SK-N-SH (cell line): ENCODE results near the gene GORASP1. TPM values are rescaled to one million over a fixed set of nuclear protein-coding genes. Genes with fewer than 3 reads are reported as not detected.

Source experiments
- CTCF ChIA-PET: fragments of 300-600, 350-600 bp; formaldehyde crosslinking; extraction: SDS; loops from one replicate; lab custom pipeline; 2021; lab: Yijun Ruan, JAX
- POLR2A ChIA-PET: fragments of 350-600 bp; sonication (Branson Sonifier 250); formaldehyde crosslinking; extraction: SDS; loops from one replicate; lab custom pipeline; 2020; ENCODE audit warnings: antibody characterized with exemption, inconsistent platforms; lab: Yijun Ruan, JAX
- DNase-seq: peaks from one replicate; pipeline ENCODE4 v3.0.0; 2012
- H2AFZ ChIP-seq: fragments of 200-600 bp; sonication (generic); 2 replicates; pipeline ENCODE4 v1.8.1; 2016; ENCODE audit warnings: antibody characterized with exemption, mild to moderate bottlenecking, low read depth
- H3F3A ChIP-seq: fragments of 200-600 bp; sonication (generic); replicated peaks from 2 replicates; pipeline ENCODE3; 2016; ENCODE audit warnings: antibody characterized with exemption, mild to moderate bottlenecking; ENCODE audit not compliant: insufficient read depth
- H3K27ac ChIP-seq, 2 experiments: fragments of 200-500 bp in 1 of 2; fragments of 200-600 bp in 1 of 2; sonication (Bioruptor generic) in 1 of 2; sonication (generic), shearing (Covaris generic) in 1 of 2; 2 replicates each; pipeline versions ENCODE4 v1.5.1 to v1.6.1; 2014 to 2016; ENCODE audit warnings: low read depth in 2 of 2, inconsistent platforms in 1 of 2, low read length in 1 of 2, mild to moderate bottlenecking in 1 of 2, mixed read lengths in 1 of 2
- H3K27me3 ChIP-seq: fragments of 200-600 bp; sonication (generic), shearing (Covaris generic); 2 replicates; pipeline ENCODE4 v1.6.1; 2016; ENCODE audit warnings: mixed run types; ENCODE audit not compliant: insufficient read depth
- H3K36me3 ChIP-seq, 2 experiments: fragments of 200-500 bp in 1 of 2; fragments of 200-600 bp in 1 of 2; sonication (Bioruptor generic) in 1 of 2; sonication (generic) in 1 of 2; replicated peaks in 1 of 2; 2 replicates each; pipeline versions ENCODE3 to v1.5.1; 2014 to 2016; ENCODE audit warnings: low read length in 1 of 2, mild to moderate bottlenecking in 1 of 2; ENCODE audit not compliant: insufficient read depth in 2 of 2, control insufficient read depth in 1 of 2
- H3K4me1 ChIP-seq, 2 experiments: fragments of 200-500 bp in 1 of 2; fragments of 200-600 bp in 1 of 2; sonication (Bioruptor generic) in 1 of 2; sonication (generic), shearing (Covaris generic) in 1 of 2; 2 replicates each; pipeline versions ENCODE4 v1.5.1 to v1.6.1; 2014 to 2016; ENCODE audit warnings: low read depth in 1 of 2, low read length in 1 of 2, mixed run types in 1 of 2; ENCODE audit not compliant: insufficient read depth in 2 of 2, control insufficient read depth in 1 of 2
- H3K4me2 ChIP-seq: fragments of 200-600 bp; sonication (generic), shearing (Covaris generic); 2 replicates; pipeline ENCODE4 v1.6.1; 2017; ENCODE audit warnings: mixed run types
- H3K4me3 ChIP-seq, 2 experiments: fragments of 200-500 bp in 1 of 2; fragments of 200-600 bp in 1 of 2; sonication (Bioruptor generic) in 1 of 2; sonication (generic), shearing (Covaris generic) in 1 of 2; 2 replicates each; pipeline versions ENCODE4 v1.5.1 to v1.8.1; 2014 to 2016; ENCODE audit warnings: low read depth in 2 of 2, inconsistent platforms in 1 of 2, low read length in 1 of 2, mild to moderate bottlenecking in 1 of 2, mixed read lengths in 1 of 2, moderate library complexity in 1 of 2
- H3K79me2 ChIP-seq: fragments of 200-600 bp; sonication (generic); 2 replicates; pipeline ENCODE4 v1.8.1; 2017; ENCODE audit warnings: mild to moderate bottlenecking; ENCODE audit not compliant: insufficient read depth
- H3K9ac ChIP-seq: fragments of 200-600 bp; sonication (generic); 2 replicates; pipeline ENCODE4 v1.6.1; 2017; ENCODE audit warnings: mixed run types
- H3K9me2 ChIP-seq: fragments of 200-600 bp; sonication (generic); 2 replicates; pipeline ENCODE4 v1.6.1; 2017; ENCODE audit warnings: mixed run types
- H3K9me3 ChIP-seq: fragments of 200-600 bp; sonication (generic); 2 replicates; pipeline ENCODE4 v1.6.1; 2017; ENCODE audit warnings: mixed run types, mild to moderate bottlenecking, moderate library complexity
- H4K20me1 ChIP-seq: fragments of 200-600 bp; sonication (generic); 2 replicates; pipeline ENCODE4 v1.6.1; 2017; ENCODE audit warnings: mild to moderate bottlenecking, mixed run types; ENCODE audit not compliant: insufficient read depth
- CHD2 ChIP-seq: fragments of 150-350 bp; IDR thresholded peaks from 2 replicates; pipeline ENCODE4 v1.6.1; 2018; ENCODE audit warnings: low read length; ENCODE audit not compliant: partially characterized antibody
- ELF1 ChIP-seq: IDR thresholded peaks from 2 replicates; pipeline ENCODE4 v1.4.0; 2012
- EP300 ChIP-seq, 2 experiments: IDR thresholded peaks; 2 replicates each; pipeline versions ENCODE4 v1.4.0 to v1.6.1; 2012; ENCODE audit warnings: borderline replicate concordance in 1 of 2, low read depth in 1 of 2, low read length in 1 of 2
- EZH2phosphoT487 ChIP-seq: fragments of 200-600 bp; sonication (generic); IDR thresholded peaks from 2 replicates; pipeline ENCODE4 v1.6.1; 2017; ENCODE audit warnings: low read depth, mixed run types, mild to moderate bottlenecking, antibody characterized with exemption, moderate library complexity, borderline replicate concordance
- FOSL2 ChIP-seq: IDR thresholded peaks from 2 replicates; pipeline ENCODE4 v1.4.0; 2012; ENCODE audit warnings: low read depth, mild to moderate bottlenecking, moderate library complexity, borderline replicate concordance
- FOXM1 ChIP-seq: IDR thresholded peaks from 2 replicates; pipeline ENCODE4 v1.4.0; 2012; ENCODE audit warnings: low read depth, mild to moderate bottlenecking
- GABPA ChIP-seq: IDR thresholded peaks from 2 replicates; pipeline ENCODE4 v1.4.0; 2012; ENCODE audit warnings: low read depth, mild to moderate bottlenecking
- GATA2 ChIP-seq: sonication (generic); formaldehyde crosslinking; IDR thresholded peaks from 2 replicates; pipeline ENCODE4 v1.5.0; 2020; ENCODE audit warnings: mild to moderate bottlenecking, missing genetic modification reagents
- JUND ChIP-seq: IDR thresholded peaks from 2 replicates; pipeline ENCODE4 v1.4.0; 2012
- NRF1 ChIP-seq: IDR thresholded peaks from 2 replicates; pipeline ENCODE4 v1.6.1; 2012; ENCODE audit warnings: low read depth, mild to moderate bottlenecking, low read length
- POLR2AphosphoS5 ChIP-seq: IDR thresholded peaks from 2 replicates; pipeline ENCODE4 v1.6.1; 2012; ENCODE audit warnings: low read depth, low read length
- RAD21 ChIP-seq: IDR thresholded peaks from 2 replicates; pipeline ENCODE4 v1.6.1; 2012; ENCODE audit warnings: mild to moderate bottlenecking, low read length
- RFX5 ChIP-seq: IDR thresholded peaks from 2 replicates; pipeline ENCODE4 v1.6.1; 2012; ENCODE audit warnings: mild to moderate bottlenecking, improper control_type of control experiment, low read length
- SIN3A ChIP-seq: IDR thresholded peaks from 2 replicates; pipeline ENCODE4 v1.6.1; 2012; ENCODE audit warnings: low read depth, mild to moderate bottlenecking, low read length, moderate library complexity, borderline replicate concordance
- SMC3 ChIP-seq: IDR thresholded peaks from 2 replicates; pipeline ENCODE4 v1.6.1; 2012; ENCODE audit warnings: low read depth, low read length, improper control_type of control experiment
- TEAD4 ChIP-seq: IDR thresholded peaks from 2 replicates; pipeline ENCODE4 v1.4.0; 2012; ENCODE audit warnings: mild to moderate bottlenecking, borderline replicate concordance; ENCODE audit not compliant: insufficient read depth
- WGBS: methylation state at CpG from one replicate; pipeline ENCODE4 v1.1.6; 2017; ENCODE audit warnings: low lambda C conversion rate; 5-methylcytosine and 5-hydroxymethylcytosine counted together
- polyA plus RNA-seq, 3 experiments: library from polyadenylated mRNA; depleted of rRNA; stranded (reverse); fragments of >200 nt; gene quantifications; 2 replicates each; pipeline ENCODE4 v1.2.3, GENCODE V29; 2012
- TF ChIP-seq, protein P1 (sequence below): fragments of 150-350 bp; IDR thresholded peaks from 2 replicates; pipeline ENCODE4 v1.6.1; 2017; ENCODE audit warnings: antibody characterized with exemption, low read length, low read depth, borderline replicate concordance
- TF ChIP-seq, protein P2 (sequence below): IDR thresholded peaks from 2 replicates; pipeline ENCODE4 v1.4.0; 2012; ENCODE audit warnings: low read depth, borderline replicate concordance
- TF ChIP-seq, protein P3 (sequence below): fragments of 150-350 bp; IDR thresholded peaks from 2 replicates; pipeline ENCODE4 v1.6.1; 2016; ENCODE audit warnings: mild to moderate bottlenecking, low read depth, low read length
- TF ChIP-seq, protein P4 (sequence below): fragments of 200-600 bp; sonication (generic); IDR thresholded peaks from 2 replicates; pipeline ENCODE4 v1.6.1; 2017; ENCODE audit warnings: antibody characterized with exemption, mild to moderate bottlenecking, moderate library complexity

The GORASP1 gene
- polyA plus RNA-seq, 1 of the 3 experiments (the other 2 are of a cell fraction) = 44.3 TPM

DNA sequence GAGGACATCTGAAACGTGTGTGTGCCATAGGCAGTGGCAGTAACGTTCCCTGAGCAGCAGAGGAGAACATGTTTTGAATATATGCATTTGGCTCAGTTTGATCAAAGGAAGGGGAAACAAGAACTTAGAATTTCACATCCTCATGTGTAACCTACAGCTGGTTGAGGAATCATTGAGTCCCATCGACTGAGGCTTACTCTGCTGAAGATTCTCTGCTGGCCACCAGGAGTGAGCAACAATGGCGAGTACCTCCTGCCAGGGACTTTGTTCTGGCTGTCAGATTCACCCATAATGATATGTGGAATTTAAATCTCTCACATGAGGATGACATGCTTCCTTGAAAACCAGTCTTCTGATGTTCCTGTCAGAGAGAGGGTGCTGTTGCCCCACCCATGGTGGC, 21.3 kb downstream of the GORASP1 start:
- TF ChIP-seq JUND (no peak), EZH2phosphoT487 (no peak), POLR2AphosphoS5 (no peak), NRF1 (no peak)
- TF ChIP-seq, protein P1, sequence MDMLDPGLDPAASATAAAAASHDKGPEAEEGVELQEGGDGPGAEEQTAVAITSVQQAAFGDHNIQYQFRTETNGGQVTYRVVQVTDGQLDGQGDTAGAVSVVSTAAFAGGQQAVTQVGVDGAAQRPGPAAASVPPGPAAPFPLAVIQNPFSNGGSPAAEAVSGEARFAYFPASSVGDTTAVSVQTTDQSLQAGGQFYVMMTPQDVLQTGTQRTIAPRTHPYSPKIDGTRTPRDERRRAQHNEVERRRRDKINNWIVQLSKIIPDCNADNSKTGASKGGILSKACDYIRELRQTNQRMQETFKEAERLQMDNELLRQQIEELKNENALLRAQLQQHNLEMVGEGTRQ = no peak
- 89% methylated on average over 4 of the region's 4 CpGs for WGBS
- no peak overlapping the region for H3K4me3 ChIP-seq

DNA sequence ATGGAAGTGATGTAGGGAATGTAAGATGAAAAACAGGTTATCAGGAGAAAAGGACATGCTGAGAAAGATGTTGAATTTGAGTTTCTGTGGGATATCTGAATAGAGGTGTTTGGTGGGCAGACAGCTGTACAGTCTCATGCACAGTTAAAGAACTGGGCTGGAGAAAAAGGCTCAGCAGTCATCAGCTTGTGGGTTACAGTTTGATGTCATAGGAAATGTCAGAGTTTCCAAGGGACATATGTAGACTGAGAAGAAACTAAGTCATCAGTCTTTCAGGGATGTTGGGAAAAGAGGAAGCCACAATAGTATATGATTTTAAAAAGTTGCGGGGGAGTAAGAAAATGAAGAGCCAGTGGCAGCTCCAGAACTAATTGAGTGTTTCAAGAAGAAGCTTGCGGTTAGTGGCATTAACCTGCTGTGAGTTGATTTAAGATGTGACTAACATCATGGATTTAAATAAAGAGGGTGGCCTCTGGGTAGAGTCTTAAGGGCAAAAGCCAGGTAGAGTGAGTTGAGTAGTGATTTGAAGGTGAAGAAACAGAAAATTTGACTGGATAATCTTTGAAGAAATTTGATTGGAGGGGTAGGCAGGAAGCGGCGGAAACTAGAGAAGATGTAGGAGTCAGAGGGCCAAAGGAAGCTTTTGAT, 24.6 kb downstream of the GORASP1 start:
- no peak overlapping the region for H3K4me2 ChIP-seq
- no peak overlapping the region for H2AFZ ChIP-seq
- H3K4me3 ChIP-seq = no peak overlapping the region
- no peaks in the 10 kb centered on the region for H3K9me2 ChIP-seq
- peaks cover 46 to 57% of the 10 kb centered on the region in 2 experiments for H3K36me3 ChIP-seq
- H4K20me1 ChIP-seq = no peaks in the 10 kb centered on the region
- DNase-seq = no peak
- H3K27me3 ChIP-seq = no peaks in the 10 kb centered on the region
- H3F3A ChIP-seq = no peaks in the 10 kb centered on the region
- no peak overlapping the region for H3K27ac ChIP-seq
- no peak for TF ChIP-seq FOSL2
- TF ChIP-seq GATA2 (CRISPR knock-in tag) = no peak
- no peak for TF ChIP-seq TEAD4
- TF ChIP-seq CHD2 = no peak
- no peak for TF ChIP-seq RAD21
- TF ChIP-seq ELF1 = no peak
- no peak for TF ChIP-seq GABPA
- TF ChIP-seq, protein P2, sequence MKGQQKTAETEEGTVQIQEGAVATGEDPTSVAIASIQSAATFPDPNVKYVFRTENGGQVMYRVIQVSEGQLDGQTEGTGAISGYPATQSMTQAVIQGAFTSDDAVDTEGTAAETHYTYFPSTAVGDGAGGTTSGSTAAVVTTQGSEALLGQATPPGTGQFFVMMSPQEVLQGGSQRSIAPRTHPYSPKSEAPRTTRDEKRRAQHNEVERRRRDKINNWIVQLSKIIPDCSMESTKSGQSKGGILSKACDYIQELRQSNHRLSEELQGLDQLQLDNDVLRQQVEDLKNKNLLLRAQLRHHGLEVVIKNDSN = no peak
- TF ChIP-seq, protein P3, sequence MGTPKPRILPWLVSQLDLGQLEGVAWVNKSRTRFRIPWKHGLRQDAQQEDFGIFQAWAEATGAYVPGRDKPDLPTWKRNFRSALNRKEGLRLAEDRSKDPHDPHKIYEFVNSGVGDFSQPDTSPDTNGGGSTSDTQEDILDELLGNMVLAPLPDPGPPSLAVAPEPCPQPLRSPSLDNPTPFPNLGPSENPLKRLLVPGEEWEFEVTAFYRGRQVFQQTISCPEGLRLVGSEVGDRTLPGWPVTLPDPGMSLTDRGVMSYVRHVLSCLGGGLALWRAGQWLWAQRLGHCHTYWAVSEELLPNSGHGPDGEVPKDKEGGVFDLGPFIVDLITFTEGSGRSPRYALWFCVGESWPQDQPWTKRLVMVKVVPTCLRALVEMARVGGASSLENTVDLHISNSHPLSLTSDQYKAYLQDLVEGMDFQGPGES = no peak
- TF ChIP-seq, protein P1 = no peak
- no peak for TF ChIP-seq SMC3
- no peak for TF ChIP-seq RFX5
- TF ChIP-seq EP300 (IDR thresholded peaks at IDR 0.05; ENCODE audit: borderline replicate concordance in 1 of 2, low read depth in 1 of 2, low read length in 1 of 2) = no peak
- TF ChIP-seq SIN3A = no peak
- no peak for TF ChIP-seq FOXM1
- TF ChIP-seq, protein P4, sequence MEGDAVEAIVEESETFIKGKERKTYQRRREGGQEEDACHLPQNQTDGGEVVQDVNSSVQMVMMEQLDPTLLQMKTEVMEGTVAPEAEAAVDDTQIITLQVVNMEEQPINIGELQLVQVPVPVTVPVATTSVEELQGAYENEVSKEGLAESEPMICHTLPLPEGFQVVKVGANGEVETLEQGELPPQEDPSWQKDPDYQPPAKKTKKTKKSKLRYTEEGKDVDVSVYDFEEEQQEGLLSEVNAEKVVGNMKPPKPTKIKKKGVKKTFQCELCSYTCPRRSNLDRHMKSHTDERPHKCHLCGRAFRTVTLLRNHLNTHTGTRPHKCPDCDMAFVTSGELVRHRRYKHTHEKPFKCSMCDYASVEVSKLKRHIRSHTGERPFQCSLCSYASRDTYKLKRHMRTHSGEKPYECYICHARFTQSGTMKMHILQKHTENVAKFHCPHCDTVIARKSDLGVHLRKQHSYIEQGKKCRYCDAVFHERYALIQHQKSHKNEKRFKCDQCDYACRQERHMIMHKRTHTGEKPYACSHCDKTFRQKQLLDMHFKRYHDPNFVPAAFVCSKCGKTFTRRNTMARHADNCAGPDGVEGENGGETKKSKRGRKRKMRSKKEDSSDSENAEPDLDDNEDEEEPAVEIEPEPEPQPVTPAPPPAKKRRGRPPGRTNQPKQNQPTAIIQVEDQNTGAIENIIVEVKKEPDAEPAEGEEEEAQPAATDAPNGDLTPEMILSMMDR = no peak
- TF ChIP-seq, all 33 proteins: peak for 0
- Histone ChIP-seq H3K9ac (no peak overlapping the region), H3K79me2 (no peaks in the 10 kb centered on the region), H3K4me1 (no peaks in the 10 kb centered on the region), H3K9me3 (no peaks in the 10 kb centered on the region)
- CTCF ChIA-PET = interaction anchor here (1.2 to 1.5 kb wide), 3 partner anchors 16 to 206 kb away, joined by 3 to 4 read pairs (median 3); no protein-coding TSS in a partner anchor
- 100% methylated on average over 4 of the region's 4 CpGs for WGBS
- POLR2A ChIA-PET = no interaction called here

More for the DNA sequence above, 21.3 kb downstream of the GORASP1 start:
- no peak for DNase-seq
- H3K9me2 ChIP-seq = no peaks in the 10 kb centered on the region
- no peaks in the 10 kb centered on the region for H3K27me3 ChIP-seq
- ChIA-PET POLR2A (no interaction called here), CTCF (interaction anchor here (0.8 to 1.6 kb wide), 2 partner anchors 21 to 202 kb away, joined by 4 to 5 read pairs; no protein-coding TSS in a partner anchor)
- H3K9ac ChIP-seq = no peak overlapping the region
- H3F3A ChIP-seq = no peaks in the 10 kb centered on the region
- H4K20me1 ChIP-seq = no peaks in the 10 kb centered on the region
- H3K4me1 ChIP-seq = no peaks in the 10 kb centered on the region
- no peak overlapping the region for H3K4me2 ChIP-seq
- no peaks in the 10 kb centered on the region for H3K79me2 ChIP-seq
- H3K27ac ChIP-seq = no peak overlapping the region
- peaks cover 50 to 71% of the 10 kb centered on the region in 2 experiments for H3K36me3 ChIP-seq
- H2AFZ ChIP-seq = no peak overlapping the region
- H3K9me3 ChIP-seq = no peaks in the 10 kb centered on the region
